Neural cell (in vitro differentiated cells): Measurements from ENCODE around the gene GPR161. TPM values are rescaled to one million over a fixed set of nuclear protein-coding genes. Genes with fewer than 3 reads are reported as not detected.

ENCODE experiments used
- H2AFZ ChIP-seq: fragments of 200-600, 300-800 bp; sonication (generic), shearing (Covaris generic); 2 replicates; pipeline ENCODE4 v1.6.0; 2014; ENCODE audit warnings: low read depth, mild to moderate bottlenecking, antibody characterized with exemption, low read length, moderate library complexity
- H3F3A ChIP-seq: fragments of 200-600 bp; shearing (Covaris generic); 2 replicates; pipeline ENCODE4 v1.6.1; 2016; ENCODE audit warnings: mild to moderate bottlenecking, moderate library complexity, mixed read lengths, antibody characterized with exemption, low read length; ENCODE audit not compliant: insufficient read depth, poor library complexity, severe bottlenecking
- H3K27ac ChIP-seq: fragments of 200-600, 300-800 bp; sonication (generic), shearing (Covaris generic); 2 replicates; pipeline ENCODE4 v1.5.1; 2014; ENCODE audit warnings: mild to moderate bottlenecking, low read length, moderate library complexity
- H3K27me3 ChIP-seq: fragments of 300-800, 200-600 bp; sonication (generic), shearing (Covaris generic); 2 replicates; pipeline ENCODE4 v1.6.0; 2014; ENCODE audit warnings: mild to moderate bottlenecking, low read depth, low read length, moderate library complexity; ENCODE audit not compliant: insufficient read depth
- H3K36me3 ChIP-seq: fragments of 300-800, 200-600 bp; sonication (generic), shearing (Covaris generic); 2 replicates; pipeline ENCODE4 v1.5.1; 2014; ENCODE audit warnings: mild to moderate bottlenecking, antibody characterized with exemption, low read length, moderate library complexity; ENCODE audit not compliant: insufficient read depth
- H3K4me2 ChIP-seq: fragments of 300-800, 200-600 bp; sonication (generic), shearing (Covaris generic); 2 replicates; pipeline ENCODE4 v1.6.0; 2014; ENCODE audit warnings: mild to moderate bottlenecking, low read length
- H3K4me3 ChIP-seq: fragments of 300-800, 200-600 bp; sonication (generic), shearing (Covaris generic); 2 replicates; pipeline ENCODE4 v1.5.1; 2014; ENCODE audit warnings: mild to moderate bottlenecking, low read length, moderate library complexity
- H3K79me2 ChIP-seq: fragments of 200-600 bp; shearing (Covaris generic); replicated peaks from 2 replicates; pipeline ENCODE4 v1.6.0; 2014; ENCODE audit warnings: mild to moderate bottlenecking, low read length, moderate library complexity; ENCODE audit not compliant: insufficient read depth
- H3K9ac ChIP-seq: fragments of 300-800, 200-600 bp; sonication (generic), shearing (Covaris generic); 2 replicates; pipeline ENCODE4 v1.6.1; 2016; ENCODE audit warnings: mild to moderate bottlenecking, low read length, mixed read lengths
- H3K9me2 ChIP-seq: fragments of 200-600 bp; shearing (Covaris generic); 2 replicates; pipeline ENCODE4 v1.6.1; 2016; ENCODE audit warnings: mild to moderate bottlenecking, low read length, mixed read lengths; ENCODE audit not compliant: insufficient read depth
- H3K9me3 ChIP-seq: fragments of 200-600, 300-800 bp; sonication (generic), shearing (Covaris generic); 2 replicates; pipeline ENCODE4 v1.6.1; 2016; ENCODE audit warnings: mild to moderate bottlenecking, mixed run types, low read length, moderate library complexity, mixed read lengths
- H4K20me1 ChIP-seq: fragments of 200-600 bp; shearing (Covaris generic); 2 replicates; pipeline ENCODE4 v1.6.1; 2016; ENCODE audit warnings: mild to moderate bottlenecking, mixed run types; ENCODE audit not compliant: insufficient read depth
- EP300 ChIP-seq: fragments of 450-650 bp; conservative IDR thresholded peaks from 2 replicates; pipeline ENCODE4 v1.6.1; 2014; ENCODE audit warnings: antibody characterized with exemption, mild to moderate bottlenecking, moderate library complexity; ENCODE audit not compliant: poor library complexity, severe bottlenecking
- EZH2 ChIP-seq: fragments of 200-600, 300-800 bp; shearing (Covaris generic), sonication (generic); IDR thresholded peaks from 2 replicates; pipeline ENCODE4 v1.6.1; 2014; ENCODE audit warnings: antibody characterized with exemption, low read length, borderline replicate concordance, mild to moderate bottlenecking; ENCODE audit not compliant: insufficient read depth, poor library complexity, severe bottlenecking
- MXI1 ChIP-seq: fragments of 450-650 bp; conservative IDR thresholded peaks from 2 replicates; pipeline ENCODE4 v1.6.1; 2014; ENCODE audit warnings: antibody characterized with exemption, mild to moderate bottlenecking; ENCODE audit not compliant: poor library complexity, severe bottlenecking
- POLR2AphosphoS5 ChIP-seq: IDR thresholded peaks from 2 replicates; pipeline ENCODE4 v1.6.1; 2012
- SMC3 ChIP-seq: fragments of 450-650 bp; conservative IDR thresholded peaks from 2 replicates; pipeline ENCODE4 v1.6.1; 2014; ENCODE audit warnings: antibody characterized with exemption, mild to moderate bottlenecking, moderate library complexity; ENCODE audit not compliant: poor library complexity
- TAF1 ChIP-seq: IDR thresholded peaks from 2 replicates; pipeline ENCODE4 v1.6.1; 2012; ENCODE audit warnings: low read depth
- polyA plus RNA-seq: library from polyadenylated mRNA; depleted of rRNA; stranded (reverse); fragments of >200 nt; gene quantifications from 2 replicates; pipeline ENCODE4 v1.2.3, GENCODE V29; 2014
- TF ChIP-seq, protein P1 (sequence below): IDR thresholded peaks from 2 replicates; pipeline ENCODE4 v1.6.1; 2012; ENCODE audit warnings: borderline replicate concordance
- TF ChIP-seq, protein P2 (sequence below): fragments of 450-650 bp; IDR thresholded peaks from 2 replicates; pipeline ENCODE4 v1.5.1; 2014; ENCODE audit warnings: antibody characterized with exemption, mild to moderate bottlenecking, moderate library complexity; ENCODE audit not compliant: poor library complexity, severe bottlenecking

Gene GPR161
- polyA plus RNA-seq, 1 donor from 2014 or later, result 39.0 TPM

DNA sequence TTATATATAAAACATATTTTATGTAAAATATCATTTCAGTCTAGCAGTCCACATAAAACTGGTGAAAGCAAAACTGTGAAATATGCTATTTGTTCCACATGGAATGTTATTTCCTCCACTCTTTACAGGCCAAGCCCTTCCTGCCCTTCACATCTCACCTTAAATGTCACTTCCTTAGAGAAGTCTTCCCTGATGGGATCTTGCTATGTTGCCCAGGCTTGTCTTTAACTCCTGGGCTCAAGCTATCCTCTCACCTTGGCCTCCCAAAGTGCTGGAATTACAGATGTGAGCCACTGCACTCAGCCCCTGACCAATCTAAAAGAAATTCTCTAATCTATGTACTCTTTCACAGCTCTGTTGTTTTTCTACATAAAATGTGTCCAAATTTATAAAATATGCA lies 2.3 kb upstream of the GPR161 start:
- H3K4me2 ChIP-seq, result no peak overlapping the region
- H2AFZ ChIP-seq, result no peak overlapping the region
- H3K9me2 ChIP-seq, result no peaks in the 10 kb centered on the region
- TF ChIP-seq, protein P1, sequence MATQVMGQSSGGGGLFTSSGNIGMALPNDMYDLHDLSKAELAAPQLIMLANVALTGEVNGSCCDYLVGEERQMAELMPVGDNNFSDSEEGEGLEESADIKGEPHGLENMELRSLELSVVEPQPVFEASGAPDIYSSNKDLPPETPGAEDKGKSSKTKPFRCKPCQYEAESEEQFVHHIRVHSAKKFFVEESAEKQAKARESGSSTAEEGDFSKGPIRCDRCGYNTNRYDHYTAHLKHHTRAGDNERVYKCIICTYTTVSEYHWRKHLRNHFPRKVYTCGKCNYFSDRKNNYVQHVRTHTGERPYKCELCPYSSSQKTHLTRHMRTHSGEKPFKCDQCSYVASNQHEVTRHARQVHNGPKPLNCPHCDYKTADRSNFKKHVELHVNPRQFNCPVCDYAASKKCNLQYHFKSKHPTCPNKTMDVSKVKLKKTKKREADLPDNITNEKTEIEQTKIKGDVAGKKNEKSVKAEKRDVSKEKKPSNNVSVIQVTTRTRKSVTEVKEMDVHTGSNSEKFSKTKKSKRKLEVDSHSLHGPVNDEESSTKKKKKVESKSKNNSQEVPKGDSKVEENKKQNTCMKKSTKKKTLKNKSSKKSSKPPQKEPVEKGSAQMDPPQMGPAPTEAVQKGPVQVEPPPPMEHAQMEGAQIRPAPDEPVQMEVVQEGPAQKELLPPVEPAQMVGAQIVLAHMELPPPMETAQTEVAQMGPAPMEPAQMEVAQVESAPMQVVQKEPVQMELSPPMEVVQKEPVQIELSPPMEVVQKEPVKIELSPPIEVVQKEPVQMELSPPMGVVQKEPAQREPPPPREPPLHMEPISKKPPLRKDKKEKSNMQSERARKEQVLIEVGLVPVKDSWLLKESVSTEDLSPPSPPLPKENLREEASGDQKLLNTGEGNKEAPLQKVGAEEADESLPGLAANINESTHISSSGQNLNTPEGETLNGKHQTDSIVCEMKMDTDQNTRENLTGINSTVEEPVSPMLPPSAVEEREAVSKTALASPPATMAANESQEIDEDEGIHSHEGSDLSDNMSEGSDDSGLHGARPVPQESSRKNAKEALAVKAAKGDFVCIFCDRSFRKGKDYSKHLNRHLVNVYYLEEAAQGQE, result no peak
- no peak for TF ChIP-seq POLR2AphosphoS5
- no peak for TF ChIP-seq SMC3
- TF ChIP-seq EZH2, result no peak
- H4K20me1 ChIP-seq, result no peaks in the 10 kb centered on the region
- no peaks in the 10 kb centered on the region for H3K27me3 ChIP-seq
- H3K9me3 ChIP-seq, result no peaks in the 10 kb centered on the region
- H3K36me3 ChIP-seq, result no peaks in the 10 kb centered on the region
- H3K79me2 ChIP-seq, result peaks cover 35% of the 10 kb centered on the region
- H3K9ac ChIP-seq, result no peak overlapping the region
- no peaks in the 10 kb centered on the region for H3F3A ChIP-seq
- no peak overlapping the region for H3K4me3 ChIP-seq
- H3K27ac ChIP-seq, result no peak overlapping the region

DNA sequence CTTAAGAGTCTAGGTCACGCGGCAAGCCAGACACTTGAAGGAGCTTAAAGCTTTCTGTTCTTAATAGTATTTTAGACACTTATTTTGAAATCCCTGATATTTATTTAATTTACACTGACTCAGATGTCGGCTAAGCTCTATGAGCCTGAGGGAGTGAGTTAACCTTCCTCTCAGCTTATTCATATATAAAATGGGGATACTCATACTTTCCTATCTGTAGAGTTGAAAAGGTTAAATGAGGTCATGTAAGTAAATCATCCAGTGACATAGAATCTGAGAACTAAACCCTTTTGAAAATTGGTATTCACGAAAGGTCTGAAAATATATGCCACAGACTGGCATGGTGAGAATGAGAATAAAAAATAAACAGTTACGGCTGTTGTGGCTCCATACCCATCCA lies 1.4 kb upstream of the GPR161 start:
- TF ChIP-seq, protein P2, sequence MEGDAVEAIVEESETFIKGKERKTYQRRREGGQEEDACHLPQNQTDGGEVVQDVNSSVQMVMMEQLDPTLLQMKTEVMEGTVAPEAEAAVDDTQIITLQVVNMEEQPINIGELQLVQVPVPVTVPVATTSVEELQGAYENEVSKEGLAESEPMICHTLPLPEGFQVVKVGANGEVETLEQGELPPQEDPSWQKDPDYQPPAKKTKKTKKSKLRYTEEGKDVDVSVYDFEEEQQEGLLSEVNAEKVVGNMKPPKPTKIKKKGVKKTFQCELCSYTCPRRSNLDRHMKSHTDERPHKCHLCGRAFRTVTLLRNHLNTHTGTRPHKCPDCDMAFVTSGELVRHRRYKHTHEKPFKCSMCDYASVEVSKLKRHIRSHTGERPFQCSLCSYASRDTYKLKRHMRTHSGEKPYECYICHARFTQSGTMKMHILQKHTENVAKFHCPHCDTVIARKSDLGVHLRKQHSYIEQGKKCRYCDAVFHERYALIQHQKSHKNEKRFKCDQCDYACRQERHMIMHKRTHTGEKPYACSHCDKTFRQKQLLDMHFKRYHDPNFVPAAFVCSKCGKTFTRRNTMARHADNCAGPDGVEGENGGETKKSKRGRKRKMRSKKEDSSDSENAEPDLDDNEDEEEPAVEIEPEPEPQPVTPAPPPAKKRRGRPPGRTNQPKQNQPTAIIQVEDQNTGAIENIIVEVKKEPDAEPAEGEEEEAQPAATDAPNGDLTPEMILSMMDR, result no peak
- TF ChIP-seq EZH2, result no peak
- TF ChIP-seq EP300, result no peak
- no peak for TF ChIP-seq MXI1
- TF ChIP-seq POLR2AphosphoS5, result no peak
- no peak for TF ChIP-seq TAF1
- Histone ChIP-seq H4K20me1 (no peaks in the 10 kb centered on the region), H3K4me3 (peak overlapping the region; percentile 96), H3F3A (no peaks in the 10 kb centered on the region), H3K4me2 (peak overlapping the region; percentile 68), H2AFZ (no peak overlapping the region), H3K9me2 (no peaks in the 10 kb centered on the region), H3K27ac (peak overlapping the region; percentile 85), H3K9ac (peak overlapping the region; percentile 91), H3K79me2 (peaks cover 45% of the 10 kb centered on the region), H3K27me3 (no peaks in the 10 kb centered on the region), H3K9me3 (no peaks in the 10 kb centered on the region), H3K36me3 (no peaks in the 10 kb centered on the region)

DNA sequence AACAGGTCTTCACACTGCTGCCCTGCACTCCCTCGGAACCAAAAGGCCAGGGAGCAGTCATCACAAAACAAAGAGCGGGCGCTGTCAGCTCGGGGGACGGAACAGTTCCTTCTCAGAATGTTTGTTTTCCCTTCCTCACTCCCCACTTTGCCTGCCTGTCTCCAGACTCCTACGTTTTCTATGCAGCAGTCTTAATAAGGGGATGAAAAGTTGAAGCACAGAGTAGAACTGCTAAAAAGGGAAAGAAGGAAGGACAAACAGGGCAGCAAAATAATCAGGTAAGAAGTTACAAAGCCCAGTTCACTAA lies 738 bp upstream of the GPR161 start:
- Histone ChIP-seq H3K4me2 (peak overlapping the region; percentile 68), H3K27ac (peak overlapping the region; percentile 85), H3K79me2 (peaks cover 48% of the 10 kb centered on the region), H2AFZ (peak overlapping the region; percentile 94), H3F3A (no peaks in the 10 kb centered on the region), H4K20me1 (no peaks in the 10 kb centered on the region), H3K27me3 (no peaks in the 10 kb centered on the region), H3K9me2 (no peaks in the 10 kb centered on the region), H3K36me3 (no peaks in the 10 kb centered on the region), H3K9me3 (no peaks in the 10 kb centered on the region), H3K9ac (peak overlapping the region; percentile 91), H3K4me3 (peak overlapping the region; percentile 96)
- TF ChIP-seq EZH2 (no peak), MXI1 (peak; percentile 11)
